Aorta (tissue), 5 donors: Measurements from ENCODE around the gene GPR171. TPM values are rescaled to one million over a fixed set of nuclear protein-coding genes. Genes with fewer than 3 reads are reported as not detected.
"Not testable (repeated sequence)": the region's sequence is repeated elsewhere in the genome, so short reads cannot be mapped to it uniquely, and the experiment has no call there.

Source experiments
- ATAC-seq: fragments of 200-7000 bp; cut with Tn5 transposase; one replicate; pipeline ENCODE4 v1.9.1; 2022; ENCODE audit warnings: moderate library complexity; ENCODE audit not compliant: low FRiP score
- DNase-seq, 2 donors: peaks; one replicate each; pipeline ENCODE4 v3.0.0-alpha.2; 2020
- H3K27ac ChIP-seq, 2 donors: one replicate each; pipeline ENCODE4 v1.5.1; 2013; ENCODE audit warnings: low read length in 2 of 2, mild to moderate bottlenecking in 2 of 2, moderate library complexity in 2 of 2, control low read depth in 1 of 2, inconsistent platforms in 1 of 2, low read depth in 1 of 2
- H3K27me3 ChIP-seq, 2 donors: one replicate each; pipeline ENCODE4 v1.6.1; 2013; ENCODE audit warnings: control low read depth in 1 of 2, low read length in 1 of 2, mild to moderate bottlenecking in 1 of 2, moderate library complexity in 1 of 2; ENCODE audit not compliant: insufficient read depth in 2 of 2, control insufficient read depth in 1 of 2
- H3K36me3 ChIP-seq, 2 donors: one replicate each; pipeline ENCODE4 v1.6.1; 2013; ENCODE audit warnings: control low read depth in 1 of 2, low read length in 1 of 2, mild to moderate bottlenecking in 1 of 2; ENCODE audit not compliant: insufficient read depth in 2 of 2, control insufficient read depth in 1 of 2
- H3K4me1 ChIP-seq, 2 donors: one replicate each; pipeline ENCODE4 v1.6.1; 2013; ENCODE audit warnings: low read length in 2 of 2, control low read depth in 1 of 2, mild to moderate bottlenecking in 1 of 2, moderate library complexity in 1 of 2; ENCODE audit not compliant: insufficient read depth in 2 of 2, control insufficient read depth in 1 of 2
- H3K4me3 ChIP-seq, 2 donors: one replicate each; pipeline ENCODE4 v1.5.1; 2013; ENCODE audit warnings: low read length in 2 of 2, control low read depth in 1 of 2, mild to moderate bottlenecking in 1 of 2
- H3K9me3 ChIP-seq: one replicate; pipeline ENCODE4 v1.6.1; 2013; ENCODE audit warnings: mild to moderate bottlenecking, low read length; ENCODE audit not compliant: control insufficient read depth
- WGBS, 2 donors: extraction: QIAGEN DNeasy Blood & Tissue Kit; methylation state at CpG; one replicate each; pipeline ENCODE4 v1.1.7; 2013; 5-methylcytosine and 5-hydroxymethylcytosine counted together
- intact Hi-C, 2 donors: fragments of 100-400 bp; cut with DNase I; formaldehyde crosslinking; loops; one replicate each; pipeline versions ENCODE4 v1.14.2 to v1.15.0; 2022
- long read RNA-seq, 2 donors: library from polyadenylated mRNA; unstranded; transcript quantifications; one replicate each; pipeline ENCODE4 v2.0.0, GENCODE V29; 2020 to 2021
- polyA plus RNA-seq, 2 donors: library from polyadenylated mRNA; stranded (reverse); fragments of 200-250 nt; gene quantifications; one replicate each; pipeline ENCODE4 v1.2.3, GENCODE V29; 2013
- total RNA-seq, 2 donors: library from RNA; stranded (reverse); fragmentation: NEBNext Ultra II Directional; extraction: Animal tissue kit (Norgen Biotek cat#: 25700); gene quantifications; one replicate each; pipeline ENCODE4 v1.2.1, GENCODE V29; 2021
- donor health status: healthy with polysubstance abuse.
- donor health status: Bipolar disorder and iron deficiency.
- donor health status: DM: no; HTN: no; CAD: no.
- donor health status: DM: no; HTN: no; CAD: no.
- donor health status: DM: yes; HTN: yes; CAD: no.

GPR171 gene, protein sequence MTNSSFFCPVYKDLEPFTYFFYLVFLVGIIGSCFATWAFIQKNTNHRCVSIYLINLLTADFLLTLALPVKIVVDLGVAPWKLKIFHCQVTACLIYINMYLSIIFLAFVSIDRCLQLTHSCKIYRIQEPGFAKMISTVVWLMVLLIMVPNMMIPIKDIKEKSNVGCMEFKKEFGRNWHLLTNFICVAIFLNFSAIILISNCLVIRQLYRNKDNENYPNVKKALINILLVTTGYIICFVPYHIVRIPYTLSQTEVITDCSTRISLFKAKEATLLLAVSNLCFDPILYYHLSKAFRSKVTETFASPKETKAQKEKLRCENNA
- total RNA-seq (1 to 10 TPM in 1 of 2 donors, under 1 TPM in 1; 0.96 to 1.2 TPM), polyA plus RNA-seq (1 to 10 TPM in 1 of 2 donors, not detected in 1; 1.0 TPM)
- long read RNA-seq, donor 1 = 0 reads
- long read RNA-seq, donor 2, partial matches to known transcripts = 0 of 1 reads
- long read RNA-seq, donor 2, other reads (novel, unspliced or antisense) = 0 of 1 reads

DNA sequence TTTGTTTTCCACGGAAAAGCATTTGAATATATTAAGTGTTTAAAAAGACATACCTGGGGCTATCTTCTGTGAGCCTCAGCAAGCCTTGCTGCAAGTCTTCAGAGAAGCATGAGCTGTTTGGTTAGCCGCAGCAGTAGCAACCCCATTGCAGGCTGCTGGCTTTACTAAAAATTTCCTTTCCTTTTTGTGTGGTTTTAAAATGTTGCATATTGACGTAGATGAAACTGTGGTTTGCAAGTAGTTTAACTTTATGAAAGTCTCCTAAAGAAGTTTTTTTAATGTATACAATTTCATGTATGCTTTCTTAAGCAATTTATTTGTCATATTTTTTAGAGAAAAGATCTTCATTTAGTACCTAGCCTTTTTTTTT is at the start of gene GPR171:
Gene GPR171 (minus strand): TSS at position 166 of the 370 bp plus-strand sequence. CDS start 3,830 bp downstream, outside the sequence.
- WGBS, 2 donors = 94 to 99% methylated on average over 3 of the region's 3 CpGs
- H3K4me3 ChIP-seq = no peak within 1 kb of the TSS
- intact Hi-C loops = no loop called here
- no peaks in the 10 kb centered on the region for H3K9me3 ChIP-seq
- no peak for DNase-seq
- no peaks in the 10 kb centered on the region for H3K36me3 ChIP-seq
- no peak for ATAC-seq
- no peak within 1 kb of the TSS for H3K27ac ChIP-seq
- no peaks in the 10 kb centered on the region for H3K27me3 ChIP-seq
- no peaks in the 10 kb centered on the region for H3K4me1 ChIP-seq

DNA sequence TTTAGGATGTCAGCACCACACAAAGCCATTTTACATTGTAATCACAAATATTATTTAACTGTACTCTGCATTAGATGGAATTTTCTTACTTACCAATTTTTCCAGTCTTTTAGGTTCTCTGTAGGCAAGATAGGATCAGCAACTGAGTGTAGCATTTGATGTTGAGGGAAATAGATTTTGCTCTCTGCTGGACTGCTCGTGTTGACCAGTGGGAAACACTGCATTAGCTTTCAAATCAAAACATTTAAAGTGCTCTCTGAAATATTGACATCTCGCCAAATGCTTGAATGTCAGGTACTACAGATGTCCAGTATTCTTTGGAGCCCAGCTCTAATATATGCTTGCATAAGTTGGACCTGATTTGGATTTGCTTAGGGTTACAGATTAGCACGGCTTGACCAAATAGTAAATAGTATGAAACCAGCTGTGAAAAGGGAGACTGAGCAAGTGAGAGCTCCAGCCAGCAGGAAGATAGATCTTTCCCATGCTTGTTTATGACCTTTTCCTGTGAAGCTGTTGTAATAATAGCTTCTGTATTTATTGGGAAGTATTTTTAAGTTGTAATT is 45.8 kb upstream of the GPR171 start:
- peaks cover 0 to 1% of the 10 kb centered on the region in 2 donors for H3K27me3 ChIP-seq
- ATAC-seq (no peak), DNase-seq (no peak)
- no peaks in the 10 kb centered on the region for H3K36me3 ChIP-seq
- 18 to 26% methylated on average over 3 of the region's 3 CpGs for WGBS, 2 donors
- intact Hi-C loops = no loop called here
- H3K9me3 ChIP-seq = no peaks in the 10 kb centered on the region
- no peak overlapping the region for H3K4me3 ChIP-seq
- no peaks in the 10 kb centered on the region for H3K4me1 ChIP-seq
- H3K27ac ChIP-seq = no peak overlapping the region

DNA sequence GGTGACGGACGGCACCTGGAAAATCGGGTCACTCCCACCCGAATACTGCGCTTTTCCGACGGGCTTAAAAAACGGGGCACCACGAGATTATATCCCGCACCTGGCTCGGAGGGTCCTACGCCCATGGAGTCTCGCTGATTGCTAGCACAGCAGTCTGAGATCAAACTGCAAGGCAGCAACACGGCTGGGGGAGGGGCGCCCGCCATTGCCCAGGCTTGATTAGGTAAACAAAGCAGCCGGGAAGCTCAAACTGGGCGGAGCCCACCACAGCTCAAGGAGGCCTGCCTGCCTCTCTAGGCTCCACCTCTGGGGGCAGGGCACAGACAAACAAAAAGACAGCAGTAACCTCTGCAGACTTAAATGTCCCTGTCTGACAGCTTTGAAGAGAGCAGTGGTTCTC is 39.0 kb upstream of the GPR171 start:
- H3K36me3 ChIP-seq, H3K4me1 ChIP-seq, DNase-seq, intact Hi-C loops, H3K27me3 ChIP-seq, H3K27ac ChIP-seq, H3K9me3 ChIP-seq, H3K4me3 ChIP-seq, ATAC-seq: not testable (repeated sequence)
- 70 to 92% methylated on average over 7 to 18 of the region's 18 CpGs for whole genome bisulfite sequencing, 2 donors

DNA sequence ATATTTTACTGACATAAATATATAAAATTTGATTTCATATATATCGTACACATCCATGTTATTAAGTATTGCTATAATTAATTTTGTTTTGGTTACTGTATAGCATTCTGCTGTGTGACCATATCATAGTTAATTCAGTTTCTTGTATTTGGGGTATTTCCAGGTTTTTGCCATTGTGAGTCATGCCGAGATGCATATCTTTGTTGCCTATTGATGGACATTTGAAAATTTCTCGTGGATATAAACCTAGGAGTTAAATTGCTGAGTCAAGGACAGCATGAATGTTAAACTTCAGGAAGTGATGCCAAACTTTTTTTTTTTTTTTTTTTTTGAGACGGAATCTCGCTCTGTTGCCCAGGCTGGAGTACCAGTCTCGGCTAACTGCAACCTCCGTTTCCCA is 33.7 kb upstream of the GPR171 start:
- DNase-seq (no peak), ATAC-seq (no peak)
- no peaks in the 10 kb centered on the region for H3K4me1 ChIP-seq
- WGBS, 2 donors = 79% methylated on average over 7 of the region's 7 CpGs
- no peak overlapping the region for H3K27ac ChIP-seq
- no peaks in the 10 kb centered on the region for H3K27me3 ChIP-seq
- H3K36me3 ChIP-seq = no peaks in the 10 kb centered on the region
- no peak overlapping the region for H3K4me3 ChIP-seq
- H3K9me3 ChIP-seq = no peaks in the 10 kb centered on the region
- intact Hi-C loops = no loop called here

DNA sequence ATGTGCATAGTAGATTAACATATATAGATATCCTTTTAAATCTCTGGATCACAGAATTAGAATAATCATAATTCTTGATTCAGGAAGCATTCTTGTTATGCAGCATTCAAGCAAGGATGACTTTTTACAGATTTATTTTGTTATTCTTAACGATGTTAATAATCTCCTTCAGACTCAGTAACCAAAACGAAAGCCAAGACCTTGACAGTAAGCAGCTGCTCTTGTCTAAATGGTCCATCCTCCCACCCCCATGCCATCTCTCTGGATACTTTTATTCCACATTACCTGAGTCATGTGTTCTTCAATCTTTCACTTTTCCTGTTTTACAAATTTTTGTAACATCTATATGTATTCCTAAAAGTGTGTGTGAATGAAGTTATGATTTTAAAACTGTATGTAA is 33.3 kb upstream of the GPR171 start:
- ATAC-seq (no peak), DNase-seq (no peak)
- no peaks in the 10 kb centered on the region for H3K9me3 ChIP-seq
- H3K27ac ChIP-seq = no peak overlapping the region
- WGBS, 2 donors = 61 to 67% methylated on average over 2 of the region's 2 CpGs
- H3K4me1 ChIP-seq = no peaks in the 10 kb centered on the region
- H3K4me3 ChIP-seq = no peak overlapping the region
- intact Hi-C loops = no loop called here
- no peaks in the 10 kb centered on the region for H3K27me3 ChIP-seq
- H3K36me3 ChIP-seq = no peaks in the 10 kb centered on the region

DNA sequence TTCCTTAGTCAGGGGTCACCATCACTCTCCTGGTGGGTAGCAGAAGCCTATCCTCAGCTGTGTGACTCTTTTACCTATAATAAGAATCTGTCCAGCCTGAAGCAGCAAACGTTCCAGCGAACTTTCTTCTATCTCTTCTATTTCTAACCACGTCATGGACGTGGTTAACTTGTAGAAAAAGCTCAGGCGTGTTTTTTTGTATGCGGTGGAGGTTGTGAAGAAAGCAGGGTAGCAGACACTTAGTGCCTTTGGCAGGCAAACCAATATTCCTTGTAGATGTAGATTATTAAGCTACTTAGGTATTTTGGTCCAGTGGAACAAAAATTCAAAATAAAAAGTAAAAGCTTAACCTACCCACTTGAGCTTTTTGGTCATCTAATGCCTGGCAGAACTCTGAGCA is 31.8 kb upstream of the GPR171 start:
- H3K4me3 ChIP-seq = no peak overlapping the region
- no peaks in the 10 kb centered on the region for H3K9me3 ChIP-seq
- DNase-seq (no peak), ATAC-seq (no peak)
- no peaks in the 10 kb centered on the region for H3K36me3 ChIP-seq
- H3K27me3 ChIP-seq = no peaks in the 10 kb centered on the region
- intact Hi-C loops = no loop called here
- H3K27ac ChIP-seq = no peak overlapping the region
- no peaks in the 10 kb centered on the region for H3K4me1 ChIP-seq
- WGBS, 2 donors = 81 to 90% methylated on average over 6 of the region's 6 CpGs

DNA sequence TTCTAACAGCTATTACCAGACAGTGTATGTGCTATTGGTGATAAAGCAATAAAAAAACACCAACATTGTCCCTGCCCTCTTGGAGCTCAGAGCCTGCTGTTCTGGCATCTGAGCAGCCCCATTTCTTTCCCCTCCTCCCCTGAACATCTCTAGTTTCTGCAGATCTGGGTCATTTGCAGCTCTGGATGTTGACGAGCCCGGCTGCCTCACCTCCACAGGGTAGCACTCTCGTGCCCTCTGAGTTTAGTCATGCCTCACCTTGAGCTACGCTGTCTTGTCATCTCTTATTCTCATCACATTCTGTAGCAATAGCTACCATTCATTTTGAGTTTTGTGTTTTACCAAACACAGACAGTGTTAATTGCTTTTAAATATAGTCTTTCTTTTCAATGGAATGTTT is 30.0 kb upstream of the GPR171 start:
- ATAC-seq = no peak
- 95% methylated on average over 4 of the region's 4 CpGs for WGBS, 2 donors
- intact Hi-C loops = no loop called here
- H3K4me3 ChIP-seq = no peak overlapping the region
- H3K4me1 ChIP-seq = no peaks in the 10 kb centered on the region
- no peaks in the 10 kb centered on the region for H3K27me3 ChIP-seq
- no peaks in the 10 kb centered on the region for H3K9me3 ChIP-seq
- H3K36me3 ChIP-seq = no peaks in the 10 kb centered on the region
- DNase-seq = no peak
- H3K27ac ChIP-seq = no peak overlapping the region

DNA sequence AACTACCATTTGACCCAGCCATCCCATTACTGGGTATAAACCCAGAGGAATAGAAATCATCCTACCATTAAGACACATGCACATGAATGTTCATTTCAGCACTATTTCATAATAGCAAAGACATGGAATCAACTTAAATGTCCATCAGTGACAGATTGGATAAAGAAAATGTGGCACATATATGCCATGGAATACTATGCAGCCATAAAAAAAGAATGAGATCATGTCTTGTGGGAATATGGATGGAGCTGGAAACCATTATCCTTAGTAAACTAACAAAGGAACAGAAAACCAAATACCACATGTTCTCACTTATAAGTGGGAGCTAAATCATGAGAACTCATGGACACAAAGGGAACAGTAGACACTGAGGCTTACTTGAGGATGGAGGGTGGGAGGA is 29.4 kb upstream of the GPR171 start:
- intact Hi-C loops, DNase-seq, H3K4me1 ChIP-seq, H3K9me3 ChIP-seq, H3K36me3 ChIP-seq, H3K27me3 ChIP-seq, ATAC-seq, H3K27ac ChIP-seq, H3K4me3 ChIP-seq: not testable (repeated sequence)

DNA sequence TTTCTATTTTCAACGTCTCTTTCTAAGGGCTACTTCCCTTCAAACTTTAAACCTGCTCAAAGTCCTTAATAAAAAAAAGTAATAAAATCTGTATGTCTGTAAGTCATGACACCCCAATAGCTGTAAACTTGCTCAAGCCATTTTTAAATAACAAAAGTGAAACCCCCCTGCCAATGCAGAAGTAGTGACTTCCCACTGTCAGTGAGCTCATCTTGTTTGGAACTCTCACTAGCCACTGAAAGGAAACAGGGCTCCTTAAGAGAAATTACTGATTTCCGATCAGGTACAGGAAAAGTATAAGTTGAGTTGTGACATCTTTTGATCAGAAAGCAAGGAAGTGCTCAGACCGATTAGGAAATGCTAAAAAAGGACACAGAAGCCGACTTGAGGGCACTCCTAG is 27.6 kb upstream of the GPR171 start:
- intact Hi-C loops = no loop called here
- no peaks in the 10 kb centered on the region for H3K4me1 ChIP-seq
- WGBS, 2 donors = 71 to 77% methylated on average over 4 of the region's 4 CpGs
- DNase-seq (no peak), ATAC-seq (no peak)
- no peak overlapping the region for H3K27ac ChIP-seq
- no peak overlapping the region for H3K4me3 ChIP-seq
- H3K27me3 ChIP-seq = no peaks in the 10 kb centered on the region
- no peaks in the 10 kb centered on the region for H3K36me3 ChIP-seq
- no peaks in the 10 kb centered on the region for H3K9me3 ChIP-seq
